Activated CD4-positive, alpha-beta T cell treated with anti-CD3 and anti-CD28 coated beads for 4 hours (primary cell): ENCODE measurements around the gene SP6.

Source experiments
- DNase-seq, 2 donors: peaks; one replicate each; pipeline ENCODE4 v3.0.0-alpha.2; 2020

SP6 gene

DNA sequence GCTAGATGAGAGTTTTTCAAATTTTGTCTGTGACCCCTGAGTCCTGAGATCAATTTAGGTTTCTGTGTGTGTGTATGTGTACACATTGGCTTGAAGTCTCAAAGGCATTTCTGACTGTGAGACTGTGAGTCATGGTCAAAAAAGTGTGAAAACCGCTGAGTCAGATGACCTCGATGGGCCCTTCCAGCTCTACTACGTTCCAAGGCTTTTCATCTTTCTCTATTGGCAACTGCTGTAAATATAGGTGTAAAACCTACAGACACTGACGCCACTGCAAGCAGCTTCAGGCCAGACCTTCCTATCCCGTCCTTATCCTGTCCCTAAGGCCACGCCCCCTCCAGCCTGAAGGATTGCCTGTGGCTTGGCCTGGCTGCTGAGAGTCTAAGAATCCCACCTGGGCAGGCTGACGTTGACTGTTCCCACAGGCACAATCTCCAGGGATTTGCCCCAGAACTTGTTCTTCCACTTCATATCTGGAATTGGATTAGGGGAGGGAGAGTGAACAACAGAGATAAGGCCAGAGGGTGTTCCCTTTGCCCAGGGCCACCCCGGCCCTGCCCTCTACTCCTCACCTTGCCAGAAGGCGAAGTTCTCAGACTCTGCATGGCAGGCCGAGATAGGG is 40.7 kb downstream of the SP6 start:
- no peak for DNase-seq

DNA sequence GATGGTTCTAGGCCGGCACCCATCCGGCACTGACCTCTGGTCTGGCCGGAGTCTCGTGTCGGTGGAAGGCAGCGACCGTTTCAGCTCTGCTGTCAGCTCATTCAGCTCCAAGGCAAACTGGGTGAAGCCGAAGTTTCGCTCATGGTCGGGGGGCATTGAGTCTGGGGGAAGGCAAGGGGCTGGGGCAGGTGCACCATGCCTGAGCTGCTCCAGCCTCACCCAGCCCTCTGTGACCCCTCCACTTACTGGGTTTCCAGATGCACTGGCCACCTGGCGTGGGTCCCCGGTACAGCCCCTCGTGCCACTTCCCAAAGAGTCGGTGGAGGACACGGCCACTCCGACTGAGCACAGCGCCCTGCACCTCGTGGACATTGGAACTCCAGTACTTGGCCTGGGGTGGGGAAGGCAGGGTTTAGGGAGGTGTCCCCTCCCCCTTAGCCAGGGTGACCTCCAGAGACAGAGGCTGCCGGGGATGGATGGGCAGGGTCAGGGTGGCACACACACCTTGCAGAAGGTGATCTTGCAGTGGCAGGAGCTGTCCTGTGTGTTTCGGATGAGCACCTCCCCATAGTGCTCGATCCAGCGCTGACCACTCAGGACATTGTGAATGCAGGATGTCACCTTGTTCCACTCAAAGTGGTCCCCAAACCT is 42.0 kb downstream of the SP6 start:
- DNase-seq = no peak

DNA sequence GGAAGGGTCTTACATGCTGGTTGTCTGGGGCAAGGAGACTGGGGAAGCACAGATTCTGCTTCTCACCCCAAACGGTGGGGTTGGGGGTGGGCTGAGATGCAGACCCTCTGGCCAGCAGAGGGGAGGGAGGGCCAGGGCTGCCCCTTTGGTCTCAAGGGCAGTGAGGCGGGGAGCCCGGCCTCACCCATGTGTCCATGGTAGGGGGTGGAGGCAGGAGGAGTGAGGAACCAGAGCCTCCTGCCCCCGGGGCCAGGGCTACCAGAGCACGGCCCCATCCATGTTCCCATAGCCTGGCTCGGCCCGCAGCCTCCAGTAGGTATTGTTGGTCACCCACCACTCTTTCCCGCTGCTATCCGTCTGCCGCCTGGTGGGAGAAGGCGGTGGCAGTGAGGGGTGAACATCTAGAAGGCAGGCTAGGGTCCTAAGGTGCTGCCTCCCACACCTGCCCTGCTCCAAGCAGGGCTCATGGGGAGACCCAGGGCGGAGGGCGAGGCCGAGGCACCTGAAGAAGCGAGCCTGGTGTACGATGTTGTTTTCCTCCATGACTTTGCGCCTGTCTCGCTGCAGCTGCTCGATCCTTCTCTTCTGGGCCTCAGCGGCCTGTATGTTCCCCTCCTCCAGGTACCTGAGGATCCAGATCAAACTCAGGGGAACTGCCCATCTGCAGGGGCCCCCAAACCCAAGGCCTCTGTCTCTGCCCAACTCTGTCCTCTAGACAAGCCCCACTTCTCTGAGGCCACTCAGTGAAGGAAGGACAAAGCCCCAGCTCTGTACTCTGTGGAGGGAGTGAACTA is 42.7 kb downstream of the SP6 start:
- no peak for DNase-seq

DNA sequence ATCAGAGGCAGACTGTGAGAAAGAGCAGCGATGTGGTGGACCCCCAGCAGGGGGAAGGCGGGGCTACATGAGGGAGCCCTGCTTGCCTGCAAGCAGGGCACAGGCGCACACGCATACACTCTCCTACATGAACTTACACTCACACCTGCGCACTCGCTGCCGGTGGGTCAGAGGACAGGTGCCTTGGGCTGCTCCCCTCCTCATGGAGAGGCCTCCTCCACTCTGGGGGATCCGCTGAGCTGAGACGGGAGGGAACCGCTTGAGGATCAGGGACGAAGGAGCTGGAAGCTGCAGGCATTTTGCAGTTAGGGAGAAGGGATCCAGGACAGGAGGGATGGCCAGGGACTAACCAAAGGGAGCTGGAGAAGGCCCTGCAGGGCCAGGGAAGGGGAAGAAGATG is 43.5 kb downstream of the SP6 start:
- DNase-seq = no peak

DNA sequence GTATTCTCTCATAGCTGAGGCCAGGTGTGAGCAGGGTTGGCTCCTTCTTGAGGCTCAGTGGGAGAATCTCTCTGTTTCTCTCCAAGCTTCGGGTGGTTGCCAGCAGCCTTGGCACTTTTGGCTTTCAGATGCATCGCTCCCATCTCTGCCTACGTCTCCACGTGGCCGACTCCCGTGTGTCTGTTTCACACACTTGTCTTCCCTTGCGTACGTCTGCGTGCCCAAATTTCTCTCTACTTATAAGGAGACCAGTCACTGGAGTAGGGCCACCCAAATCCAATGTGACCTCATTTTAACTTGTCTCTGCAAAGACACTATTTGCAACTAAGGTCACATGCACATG is 44.1 kb downstream of the SP6 start:
- DNase-seq = no peak

DNA sequence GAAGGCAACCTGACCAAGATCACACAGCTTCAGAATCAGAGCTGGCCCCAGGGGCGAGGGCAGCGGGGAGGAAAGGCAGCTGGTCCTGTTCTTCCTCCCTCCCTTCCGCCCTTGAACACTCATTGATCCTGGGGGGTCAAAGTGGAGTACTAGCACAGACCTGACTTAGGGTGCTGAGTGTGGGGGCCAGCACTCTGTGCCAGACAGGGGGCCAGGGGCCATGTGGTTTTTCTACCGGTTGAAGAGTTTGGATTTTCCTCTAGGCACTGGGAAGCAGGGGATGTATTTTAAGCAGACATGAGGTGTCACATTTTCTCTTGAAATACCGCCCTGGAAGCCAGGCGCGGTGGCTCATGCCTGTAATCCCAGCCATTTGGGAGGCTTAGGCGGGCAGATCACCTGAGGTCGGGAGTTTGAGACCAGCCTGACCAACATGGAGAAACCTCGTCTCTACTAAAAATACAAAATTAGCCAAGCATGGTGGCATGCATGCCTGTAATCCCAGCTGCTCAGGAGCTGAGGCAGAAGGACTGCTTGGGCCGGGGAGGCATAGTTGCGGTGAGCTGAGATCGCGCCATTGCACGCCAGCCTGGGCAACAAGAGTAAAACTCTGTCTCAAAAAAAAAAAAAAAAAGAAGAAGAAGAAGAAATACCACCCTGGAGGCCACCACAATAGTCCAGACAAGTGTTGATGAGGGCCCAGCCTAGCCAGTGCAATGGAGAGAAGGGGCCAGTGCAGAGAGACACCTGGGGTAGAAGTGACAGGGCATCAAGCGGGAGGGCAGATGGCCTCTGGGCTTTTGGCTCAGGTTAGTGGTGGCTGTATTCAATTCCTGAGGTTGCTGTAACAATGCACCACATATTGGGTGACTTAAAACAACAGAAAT is 44.7 kb downstream of the SP6 start:
- no peak for DNase-seq

DNA sequence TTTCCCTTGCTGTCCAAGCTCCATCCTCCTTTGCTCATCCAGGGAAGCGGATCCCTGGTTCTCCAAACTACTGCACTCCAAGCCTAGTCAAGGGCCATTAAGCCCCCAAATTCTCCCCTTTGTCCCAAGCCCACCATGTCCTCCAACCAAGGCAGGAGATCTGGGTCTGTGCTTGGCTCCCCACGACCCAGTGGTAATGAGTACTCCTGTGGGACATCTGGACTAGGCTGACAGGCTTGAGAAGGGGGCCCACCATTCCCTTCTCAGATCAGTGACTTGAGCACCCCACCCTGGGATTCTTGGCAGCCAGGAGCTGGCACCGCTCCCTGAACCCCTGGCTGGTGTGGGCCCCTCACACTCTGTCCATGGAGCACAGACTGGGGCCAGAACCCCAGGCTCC is 46.5 kb downstream of the SP6 start:
- DNase-seq = no peak

DNA sequence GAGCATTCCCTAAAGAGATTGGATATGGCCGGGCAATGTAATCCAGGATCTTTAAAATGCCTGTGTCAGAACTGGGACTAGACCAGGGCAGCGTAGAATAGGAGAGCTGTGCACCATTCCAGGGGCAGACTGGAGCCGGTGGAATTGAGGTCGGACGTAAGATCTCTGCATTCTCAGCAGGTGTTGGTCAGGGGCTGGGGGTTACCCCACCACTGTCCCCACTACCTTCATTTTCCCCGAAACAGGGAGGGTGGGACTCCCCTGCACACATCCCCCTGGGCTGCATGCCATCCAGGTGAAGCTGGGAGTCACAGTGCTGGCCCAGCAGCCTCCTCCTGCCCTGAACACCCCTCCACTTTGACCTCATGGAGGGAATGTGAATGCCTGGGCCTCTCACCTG is 47.2 kb downstream of the SP6 start:
- DNase-seq = no peak

DNA sequence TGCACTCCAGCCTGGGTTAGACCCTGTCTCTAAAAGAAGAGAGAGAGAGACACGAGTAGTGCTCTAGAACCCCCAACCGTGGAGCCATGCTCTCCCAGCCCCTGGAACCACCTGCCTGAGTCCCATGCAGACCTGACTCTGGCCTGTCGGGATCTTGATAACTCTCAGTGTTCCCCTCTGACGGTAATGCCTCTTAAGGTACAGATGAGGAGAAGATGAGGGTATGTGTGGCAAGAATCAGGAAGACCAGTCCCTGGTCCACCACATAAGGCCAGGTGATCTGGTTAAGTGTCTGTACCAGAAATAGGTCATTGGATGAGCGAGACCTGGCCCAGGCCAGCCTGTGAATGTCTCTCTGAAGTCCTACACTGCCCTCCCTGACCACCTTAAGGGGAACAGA is 47.8 kb downstream of the SP6 start:
- no peak for DNase-seq

DNA sequence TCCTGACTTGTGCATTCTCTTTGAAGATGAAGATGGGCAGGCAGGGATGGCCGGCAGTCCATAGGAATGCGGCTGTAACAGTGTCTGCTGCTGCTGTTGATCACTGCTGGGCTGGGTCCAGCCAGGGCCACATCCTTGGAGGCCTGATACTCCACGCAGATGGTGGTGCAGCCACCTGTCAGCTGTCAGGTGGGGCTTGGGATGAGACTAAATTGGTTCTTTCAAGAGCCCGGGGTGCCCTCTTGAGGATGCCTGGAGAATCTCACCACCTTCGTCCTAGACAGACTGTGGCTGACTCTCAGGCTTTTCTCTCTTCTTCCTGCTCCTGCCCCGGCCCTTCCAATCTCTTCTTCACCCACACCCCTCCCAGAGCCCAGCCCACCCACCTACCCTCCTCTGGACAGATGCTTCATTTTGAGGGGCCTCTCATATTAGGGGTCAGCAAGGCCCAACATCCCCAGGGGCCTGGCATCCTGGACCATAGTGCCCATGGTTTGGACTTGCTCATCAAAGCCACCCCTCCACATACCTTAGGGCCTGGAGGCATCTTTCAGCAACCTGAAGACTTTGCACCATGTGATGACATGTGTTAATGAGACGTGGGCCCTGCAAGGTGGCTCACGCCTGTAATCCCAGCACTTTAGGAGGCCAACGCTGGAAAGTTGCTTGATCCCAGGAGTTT is 48.5 kb downstream of the SP6 start:
- peak; percentile 68 to 70 for DNase-seq

DNA sequence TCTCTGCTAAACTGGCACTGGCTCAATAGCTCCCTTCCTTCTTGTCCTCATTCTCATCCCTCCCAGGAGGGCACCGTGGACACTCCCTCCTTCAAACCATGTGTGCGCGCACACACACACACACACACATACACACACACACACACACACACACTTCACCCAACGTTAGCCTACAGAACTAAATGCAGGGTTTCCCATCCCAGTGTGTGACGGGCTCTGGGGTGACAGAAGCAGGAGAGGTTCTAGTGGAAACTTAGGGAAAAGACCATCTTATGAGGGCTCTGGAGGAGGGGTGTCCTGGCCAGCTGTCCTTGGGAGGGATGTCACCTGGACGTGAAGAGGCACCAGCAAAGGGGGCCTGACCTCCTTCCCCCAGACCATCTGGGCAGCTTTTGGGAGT is 49.1 kb downstream of the SP6 start:
- no peak for DNase-seq

DNA sequence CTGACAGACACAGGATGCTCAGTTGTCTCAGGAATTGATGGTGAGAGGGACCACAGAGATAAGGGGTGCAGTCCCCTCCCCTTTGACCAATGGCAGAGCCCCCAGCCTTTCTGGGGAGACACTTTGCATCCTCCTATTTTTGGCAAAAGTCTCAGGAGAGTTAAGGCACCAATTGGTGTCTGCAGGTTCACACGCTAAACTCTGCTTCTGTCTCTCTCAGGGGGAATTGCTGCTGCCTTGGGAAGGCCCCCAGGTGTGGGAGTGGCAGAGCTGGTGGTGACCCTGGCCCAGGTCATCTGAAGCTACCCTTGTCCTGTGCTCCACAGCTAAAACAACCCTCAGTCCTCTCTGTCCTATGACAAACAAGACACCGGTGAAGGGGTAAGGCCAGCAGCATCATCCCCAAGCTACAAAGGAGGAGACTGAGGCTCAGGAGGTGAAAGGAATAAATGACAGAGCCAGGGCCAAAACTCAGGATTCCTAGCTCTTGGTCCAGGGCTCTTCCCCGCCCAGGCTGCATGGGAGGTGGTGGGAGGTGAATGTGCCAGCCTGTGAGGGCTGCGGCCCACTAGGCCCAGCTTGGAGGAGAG is 49.7 kb downstream of the SP6 start:
- DNase-seq = no peak

DNA sequence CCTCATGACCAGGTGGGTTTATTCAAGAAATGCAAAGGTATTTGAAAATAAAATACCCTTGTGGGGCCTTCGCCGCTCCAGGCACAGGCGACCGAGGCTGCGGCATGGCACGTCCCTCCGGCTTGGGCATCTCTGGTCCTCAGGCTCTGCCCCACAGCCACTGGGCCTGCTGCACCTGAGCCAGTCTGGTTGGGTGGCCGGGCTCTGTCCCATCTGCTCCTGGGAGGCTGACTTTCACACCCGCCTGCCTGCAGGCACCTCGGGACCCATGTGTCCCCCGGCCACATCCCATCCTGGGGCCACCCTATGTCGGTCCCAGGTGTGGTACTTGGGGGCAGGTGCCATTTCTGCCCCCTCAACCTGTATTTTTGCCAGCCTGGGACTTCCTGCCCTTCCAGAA is 50.3 kb downstream of the SP6 start:
- DNase-seq = no peak

DNA sequence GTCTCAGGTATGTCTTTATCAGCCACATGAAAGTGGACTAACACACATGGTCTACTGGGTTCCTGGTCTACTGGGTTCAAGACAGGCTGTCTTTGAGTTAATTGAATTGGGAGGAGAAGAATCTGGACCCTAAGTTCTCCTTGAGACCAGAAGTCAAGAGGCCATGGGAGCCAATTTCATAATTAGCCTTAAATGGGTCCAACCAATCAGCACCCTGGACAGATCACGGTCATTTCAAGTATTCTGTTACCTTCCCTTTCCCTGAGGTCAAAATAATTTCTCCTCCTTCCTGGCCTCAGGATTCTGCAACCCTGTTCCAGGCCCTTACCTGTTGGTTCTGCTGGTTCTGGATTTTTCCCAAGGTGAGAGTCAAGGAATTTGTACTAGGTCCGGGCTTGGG is 53.2 kb downstream of the SP6 start:
- DNase-seq = no peak
